Measurements from ENCODE around the gene TBCE. TPM values are rescaled to one million over a fixed set of nuclear protein-coding genes. Genes with fewer than 3 reads are reported as not detected.

TBCE gene
- total RNA-seq, 4 donors from 2014 or later = 16.8 to 59.1 (median 23.9) TPM

DNA sequence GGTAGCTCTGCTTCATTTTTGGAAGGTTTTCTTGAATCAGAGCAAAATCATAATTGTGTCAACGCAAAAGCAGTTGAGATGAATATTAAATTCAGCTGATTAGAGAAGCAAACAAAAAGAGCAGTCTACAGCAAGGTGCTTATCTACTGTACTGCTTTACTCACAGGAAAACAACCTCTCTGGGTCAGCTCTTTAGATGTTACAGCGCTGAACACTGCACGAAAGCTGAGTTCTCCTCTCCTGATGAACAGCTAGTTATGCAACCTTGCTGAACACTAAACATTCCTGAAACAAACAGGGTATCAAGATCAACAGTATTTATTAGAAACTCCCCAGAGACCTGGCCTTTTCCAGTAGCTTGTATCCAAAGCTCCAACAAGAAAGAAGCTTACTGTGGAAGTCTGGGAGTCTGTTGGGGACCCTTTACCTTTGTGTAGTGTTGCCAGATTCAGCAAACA, 41.3 kb downstream of the TBCE start:
- DNase-seq = no peak
- intact Hi-C loops (cut with DNase I; ENCODE audit: low total_unique reads) = no loop called here
- Histone ChIP-seq H3K4me1 (peaks cover 0 to 19% (median 9%) of the 10 kb centered on the region in 4 donors), H3K36me3 (no peaks in the 10 kb centered on the region), H3K9me3 (no peaks in the 10 kb centered on the region), H3K27ac (no peak overlapping the region), H3K27me3 (no peaks in the 10 kb centered on the region), H3K4me3 (no peak overlapping the region)
- TF ChIP-seq POLR2A (IDR thresholded peaks at IDR 0.05) = no peak
- no peak for TF ChIP-seq POLR2AphosphoS5 (IDR thresholded peaks at IDR 0.05)
- TF ChIP-seq, protein P1, sequence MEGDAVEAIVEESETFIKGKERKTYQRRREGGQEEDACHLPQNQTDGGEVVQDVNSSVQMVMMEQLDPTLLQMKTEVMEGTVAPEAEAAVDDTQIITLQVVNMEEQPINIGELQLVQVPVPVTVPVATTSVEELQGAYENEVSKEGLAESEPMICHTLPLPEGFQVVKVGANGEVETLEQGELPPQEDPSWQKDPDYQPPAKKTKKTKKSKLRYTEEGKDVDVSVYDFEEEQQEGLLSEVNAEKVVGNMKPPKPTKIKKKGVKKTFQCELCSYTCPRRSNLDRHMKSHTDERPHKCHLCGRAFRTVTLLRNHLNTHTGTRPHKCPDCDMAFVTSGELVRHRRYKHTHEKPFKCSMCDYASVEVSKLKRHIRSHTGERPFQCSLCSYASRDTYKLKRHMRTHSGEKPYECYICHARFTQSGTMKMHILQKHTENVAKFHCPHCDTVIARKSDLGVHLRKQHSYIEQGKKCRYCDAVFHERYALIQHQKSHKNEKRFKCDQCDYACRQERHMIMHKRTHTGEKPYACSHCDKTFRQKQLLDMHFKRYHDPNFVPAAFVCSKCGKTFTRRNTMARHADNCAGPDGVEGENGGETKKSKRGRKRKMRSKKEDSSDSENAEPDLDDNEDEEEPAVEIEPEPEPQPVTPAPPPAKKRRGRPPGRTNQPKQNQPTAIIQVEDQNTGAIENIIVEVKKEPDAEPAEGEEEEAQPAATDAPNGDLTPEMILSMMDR (IDR thresholded peaks at IDR 0.05) = no peak
- TF ChIP-seq EP300 (IDR thresholded peaks at IDR 0.05; ENCODE audit: low read depth) = no peak
- WGBS, 2 donors (ENCODE audit: low coverage in 1 of 2) = 64 to 86% methylated on average over 1 to 3 of the region's 3 CpGs
- in situ Hi-C loops (cut with MboI; ENCODE audit: low pct_ligation_motif_present in 1 of 4, low pct_unique_long_range_greater_than_20kb in 1 of 4, low sequenced_read_pairs in 3 of 4) = loop anchor here in 2 of 4 donors (25.0 kb wide), 2 partner anchors 296 to 921 kb away; partner anchors contain the start of gene TARBP1 (in 1 of the 2)

DNA sequence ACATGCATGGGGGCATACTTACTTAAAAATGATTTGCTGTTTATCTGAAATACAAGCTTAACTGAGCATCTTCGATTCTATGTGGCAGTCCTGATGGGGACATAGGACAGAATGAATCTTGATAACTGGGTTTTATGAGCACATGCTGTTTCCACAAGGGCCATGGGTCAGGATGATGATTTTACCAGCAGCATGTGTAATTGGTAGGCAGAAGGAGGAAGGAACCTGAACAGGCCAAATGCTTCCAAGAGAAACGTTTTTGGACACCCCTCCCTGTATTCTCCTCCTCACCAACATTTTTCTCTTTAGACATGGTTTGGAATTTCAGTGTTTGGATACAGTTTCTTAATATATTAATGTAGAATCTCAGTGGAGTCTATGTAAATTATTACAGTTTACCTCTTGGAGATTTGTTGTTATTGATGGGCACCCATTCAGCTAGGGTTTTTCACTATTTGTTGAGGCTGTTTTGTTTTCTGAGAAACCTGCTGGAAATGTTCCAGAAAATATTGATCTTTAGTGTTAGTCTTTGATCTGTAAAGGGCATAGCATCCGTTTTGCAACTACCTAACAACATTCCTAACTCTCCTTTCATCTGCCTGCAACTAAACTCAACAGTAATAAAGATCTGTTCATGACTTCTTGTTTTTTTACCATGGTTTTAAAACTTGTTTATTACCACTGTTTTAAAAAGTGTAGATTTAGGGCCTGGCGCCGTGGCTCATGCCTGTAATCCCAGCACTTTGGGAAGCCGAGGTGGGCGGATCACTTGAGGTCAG, 42.0 kb downstream of the TBCE start:
- DNase-seq = no peak
- H3K27me3 ChIP-seq = no peaks in the 10 kb centered on the region
- in situ Hi-C loops (cut with MboI; ENCODE audit: low pct_ligation_motif_present in 1 of 4, low pct_unique_long_range_greater_than_20kb in 1 of 4, low sequenced_read_pairs in 3 of 4) = loop anchor here in 2 of 4 donors (25.0 kb wide), 2 partner anchors 297 to 922 kb away; partner anchors contain the start of gene TARBP1 (in 1 of the 2)
- peaks cover 0 to 19% (median 9%) of the 10 kb centered on the region in 4 donors for H3K4me1 ChIP-seq
- TF ChIP-seq EP300 (IDR thresholded peaks at IDR 0.05; ENCODE audit: low read depth) (no peak), POLR2A (IDR thresholded peaks at IDR 0.05) (no peak), POLR2AphosphoS5 (IDR thresholded peaks at IDR 0.05) (no peak)
- TF ChIP-seq, protein P1 (IDR thresholded peaks at IDR 0.05) = no peak
- intact Hi-C loops (cut with DNase I; ENCODE audit: low total_unique reads) = no loop called here
- no peak overlapping the region for H3K27ac ChIP-seq
- H3K9me3 ChIP-seq = no peaks in the 10 kb centered on the region
- no peak overlapping the region for H3K4me3 ChIP-seq
- H3K36me3 ChIP-seq = no peaks in the 10 kb centered on the region
- 39 to 51% methylated on average over 5 to 7 of the region's 7 CpGs for WGBS, 2 donors (ENCODE audit: low coverage in 1 of 2)

DNA sequence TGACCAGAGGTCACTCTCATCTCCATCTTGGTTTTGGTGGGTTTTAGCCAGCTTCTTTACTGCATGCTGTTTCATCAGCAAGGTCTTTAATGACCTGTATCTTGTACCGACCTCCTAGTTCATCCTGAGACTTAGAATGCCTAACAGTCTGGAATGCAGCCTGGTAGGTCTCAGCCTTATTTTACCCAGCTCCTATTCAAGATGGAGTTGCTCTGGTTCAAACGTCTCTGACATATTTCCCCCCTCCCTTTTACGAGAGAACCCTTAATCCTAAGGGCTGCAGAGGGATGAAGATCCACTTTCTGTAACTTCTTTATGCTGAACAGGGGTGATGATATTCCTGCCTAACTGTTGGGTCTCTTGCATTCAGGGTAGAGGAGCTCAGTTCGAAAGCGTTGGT, 43.2 kb downstream of the TBCE start:
- no peak for DNase-seq
- Histone ChIP-seq H3K4me1 (peaks cover 0 to 19% (median 9%) of the 10 kb centered on the region in 4 donors), H3K27ac (peak overlapping the region in 1 of 4 donors; percentile 64), H3K27me3 (no peaks in the 10 kb centered on the region), H3K4me3 (no peak overlapping the region), H3K36me3 (no peaks in the 10 kb centered on the region), H3K9me3 (no peaks in the 10 kb centered on the region)
- intact Hi-C loops (cut with DNase I; ENCODE audit: low total_unique reads) = loop anchor here (5.0 to 10.0 kb wide), 2 partner anchors 158 to 306 kb away; no protein-coding TSS in a partner anchor
- 91 to 95% methylated on average over 5 of the region's 5 CpGs for WGBS, 2 donors (ENCODE audit: low coverage in 1 of 2)
- in situ Hi-C loops (cut with MboI; ENCODE audit: low pct_ligation_motif_present in 1 of 4, low pct_unique_long_range_greater_than_20kb in 1 of 4, low sequenced_read_pairs in 3 of 4) = loop anchor here (10.0 to 25.0 kb wide), 6 partner anchors 156 to 936 kb away; partner anchors contain the start of gene TARBP1 (in 2 of the 4)
- no peak for TF ChIP-seq EP300 (IDR thresholded peaks at IDR 0.05; ENCODE audit: low read depth)
- TF ChIP-seq, protein P1 (IDR thresholded peaks at IDR 0.05) = no peak
- TF ChIP-seq POLR2A (IDR thresholded peaks at IDR 0.05) = no peak
- TF ChIP-seq POLR2AphosphoS5 (IDR thresholded peaks at IDR 0.05) = no peak
